SK-N-SH treated with all-trans-retinoic acid at 6 μM for 48 hours (cell line): ENCODE results near the gene INHBB.

Experiments
- ATAC-seq: fragments of 200-7000 bp; cut with Tn5 transposase; 3 replicates; pipeline ENCODE4 v1.9.1; 2020; ENCODE audit warnings: mild to moderate bottlenecking, moderate library complexity
- ARNTL ChIP-seq: fragments of 450-650 bp; formaldehyde crosslinking; IDR thresholded peaks from 2 replicates; pipeline ENCODE4 v1.5.0; 2020; ENCODE audit warnings: low read depth, mild to moderate bottlenecking, moderate library complexity, borderline replicate concordance
- BACH2 ChIP-seq: fragments of 250-450 bp; sonication (Bioruptor Pico); IDR thresholded peaks from 2 replicates; pipeline ENCODE4 v1.9.0; 2021; ENCODE audit warnings: mild to moderate bottlenecking, borderline replicate concordance
- ESRRG ChIP-seq: fragments of 250-450 bp; sonication (Bioruptor Pico); IDR thresholded peaks from 2 replicates; pipeline ENCODE4 v1.6.1; 2021; ENCODE audit warnings: mild to moderate bottlenecking
- GLIS3 ChIP-seq: fragments of 250-450 bp; sonication (Bioruptor Pico); IDR thresholded peaks from 2 replicates; pipeline ENCODE4 v1.5.0; 2020; ENCODE audit warnings: mild to moderate bottlenecking, moderate library complexity
- ISL1 ChIP-seq: fragments of 250-450 bp; sonication (Bioruptor Pico); IDR thresholded peaks from 2 replicates; pipeline ENCODE4 v2.1.2; 2022; ENCODE audit warnings: mild to moderate bottlenecking, moderate library complexity
- OSR1 ChIP-seq: fragments of 250-450 bp; sonication (Bioruptor Pico); IDR thresholded peaks from 2 replicates; pipeline ENCODE4 v1.8.0; 2022; ENCODE audit warnings: moderate library complexity, mild to moderate bottlenecking, inconsistent platforms
- PPARA ChIP-seq: fragments of 250-450 bp; sonication (Bioruptor Pico); IDR thresholded peaks from 2 replicates; pipeline ENCODE4 v1.5.0; 2020; ENCODE audit warnings: mild to moderate bottlenecking, borderline replicate concordance
- RARB ChIP-seq: fragments of 250-450 bp; sonication (Bioruptor Pico); IDR thresholded peaks from 2 replicates; pipeline ENCODE4 v1.8.0; 2021; ENCODE audit warnings: mild to moderate bottlenecking, moderate library complexity
- ZC3H10 ChIP-seq: fragments of 250-450 bp; sonication (Bioruptor Pico); IDR thresholded peaks from 2 replicates; pipeline ENCODE4 v1.5.1; 2021; ENCODE audit warnings: mild to moderate bottlenecking, moderate library complexity
- ZFP3 ChIP-seq: fragments of 250-450 bp; sonication (Bioruptor Pico); IDR thresholded peaks from 2 replicates; pipeline ENCODE4 v1.5.0; 2020; ENCODE audit warnings: mild to moderate bottlenecking, moderate library complexity
- ZFP30 ChIP-seq: fragments of 450-650 bp; formaldehyde crosslinking; IDR thresholded peaks from 2 replicates; pipeline ENCODE4 v1.5.0; 2022; ENCODE audit warnings: mild to moderate bottlenecking, moderate library complexity
- ZNF565 ChIP-seq: fragments of 450-650 bp; formaldehyde crosslinking; conservative IDR thresholded peaks from 2 replicates; pipeline ENCODE4 v1.5.0; 2020; ENCODE audit warnings: low read depth, mild to moderate bottlenecking, moderate library complexity
- ZNF70 ChIP-seq: fragments of 450-650 bp; formaldehyde crosslinking; IDR thresholded peaks from 2 replicates; pipeline ENCODE4 v1.5.0; 2020; ENCODE audit warnings: mild to moderate bottlenecking, moderate library complexity
- ZNF8 ChIP-seq: fragments of 450-650 bp; formaldehyde crosslinking; IDR thresholded peaks from 2 replicates; pipeline ENCODE4 v1.5.0; 2020; ENCODE audit warnings: mild to moderate bottlenecking, moderate library complexity
- TF ChIP-seq, protein P1 (sequence below): fragments of 250-450 bp; sonication (Bioruptor Pico); IDR thresholded peaks from 2 replicates; pipeline ENCODE4 v1.5.1; 2021; ENCODE audit warnings: mild to moderate bottlenecking, moderate library complexity
- TF ChIP-seq, protein P2 (sequence below): fragments of 250-450 bp; sonication (Bioruptor Pico); IDR thresholded peaks from 2 replicates; pipeline ENCODE4 v1.5.0; 2020; ENCODE audit warnings: mild to moderate bottlenecking, moderate library complexity
- TF ChIP-seq, protein P3 (sequence below): fragments of 250-450 bp; sonication (Bioruptor Pico); IDR thresholded peaks from 2 replicates; pipeline ENCODE4 v1.5.1; 2020; ENCODE audit warnings: low read depth, mild to moderate bottlenecking, moderate library complexity
- TF ChIP-seq, protein P4 (sequence below): fragments of 250-450 bp; sonication (Bioruptor Pico); IDR thresholded peaks from 2 replicates; pipeline ENCODE4 v1.8.0; 2020; ENCODE audit warnings: mild to moderate bottlenecking, moderate library complexity, borderline replicate concordance

INHBB gene

DNA sequence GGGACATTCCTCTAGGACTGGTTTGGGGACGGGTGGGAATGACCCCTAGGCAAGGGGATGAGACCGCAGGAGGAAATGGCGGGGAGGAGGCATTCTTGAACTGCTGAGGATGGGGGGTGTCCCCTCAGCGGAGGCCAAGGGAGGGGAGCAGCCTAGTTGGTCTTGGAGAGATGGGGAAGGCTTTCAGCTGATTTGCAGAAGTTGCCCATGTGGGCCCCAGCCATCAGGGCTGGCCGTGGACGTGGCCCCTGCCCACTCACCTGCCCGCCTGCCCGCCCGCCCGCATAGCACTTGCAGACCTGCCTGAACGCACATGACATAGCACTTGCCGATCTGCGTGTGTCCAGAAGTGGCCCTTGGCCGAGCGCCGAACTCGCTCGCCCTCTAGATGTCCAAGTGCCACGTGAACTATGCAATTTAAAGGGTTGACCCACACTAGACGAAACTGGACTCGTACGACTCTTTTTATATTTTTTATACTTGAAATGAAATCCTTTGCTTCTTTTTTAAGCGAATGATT lies 4.9 kb downstream of the INHBB start:
- TF ChIP-seq GLIS3 (CRISPR knock-in tag): no peak
- TF ChIP-seq PPARA (CRISPR knock-in tag): no peak
- TF ChIP-seq ZC3H10 (CRISPR knock-in tag): no peak
- TF ChIP-seq ZNF70 (CRISPR knock-in tag): no peak
- TF ChIP-seq ZFP30: no peak
- TF ChIP-seq, protein P1, sequence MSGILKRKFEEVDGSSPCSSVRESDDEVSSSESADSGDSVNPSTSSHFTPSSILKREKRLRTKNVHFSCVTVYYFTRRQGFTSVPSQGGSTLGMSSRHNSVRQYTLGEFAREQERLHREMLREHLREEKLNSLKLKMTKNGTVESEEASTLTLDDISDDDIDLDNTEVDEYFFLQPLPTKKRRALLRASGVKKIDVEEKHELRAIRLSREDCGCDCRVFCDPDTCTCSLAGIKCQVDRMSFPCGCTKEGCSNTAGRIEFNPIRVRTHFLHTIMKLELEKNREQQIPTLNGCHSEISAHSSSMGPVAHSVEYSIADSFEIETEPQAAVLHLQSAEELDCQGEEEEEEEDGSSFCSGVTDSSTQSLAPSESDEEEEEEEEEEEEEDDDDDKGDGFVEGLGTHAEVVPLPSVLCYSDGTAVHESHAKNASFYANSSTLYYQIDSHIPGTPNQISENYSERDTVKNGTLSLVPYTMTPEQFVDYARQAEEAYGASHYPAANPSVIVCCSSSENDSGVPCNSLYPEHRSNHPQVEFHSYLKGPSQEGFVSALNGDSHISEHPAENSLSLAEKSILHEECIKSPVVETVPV: no peak
- TF ChIP-seq ZNF8 (CRISPR knock-in tag): no peak
- TF ChIP-seq, all 23 proteins: peak for 0
- no peak for ATAC-seq

DNA sequence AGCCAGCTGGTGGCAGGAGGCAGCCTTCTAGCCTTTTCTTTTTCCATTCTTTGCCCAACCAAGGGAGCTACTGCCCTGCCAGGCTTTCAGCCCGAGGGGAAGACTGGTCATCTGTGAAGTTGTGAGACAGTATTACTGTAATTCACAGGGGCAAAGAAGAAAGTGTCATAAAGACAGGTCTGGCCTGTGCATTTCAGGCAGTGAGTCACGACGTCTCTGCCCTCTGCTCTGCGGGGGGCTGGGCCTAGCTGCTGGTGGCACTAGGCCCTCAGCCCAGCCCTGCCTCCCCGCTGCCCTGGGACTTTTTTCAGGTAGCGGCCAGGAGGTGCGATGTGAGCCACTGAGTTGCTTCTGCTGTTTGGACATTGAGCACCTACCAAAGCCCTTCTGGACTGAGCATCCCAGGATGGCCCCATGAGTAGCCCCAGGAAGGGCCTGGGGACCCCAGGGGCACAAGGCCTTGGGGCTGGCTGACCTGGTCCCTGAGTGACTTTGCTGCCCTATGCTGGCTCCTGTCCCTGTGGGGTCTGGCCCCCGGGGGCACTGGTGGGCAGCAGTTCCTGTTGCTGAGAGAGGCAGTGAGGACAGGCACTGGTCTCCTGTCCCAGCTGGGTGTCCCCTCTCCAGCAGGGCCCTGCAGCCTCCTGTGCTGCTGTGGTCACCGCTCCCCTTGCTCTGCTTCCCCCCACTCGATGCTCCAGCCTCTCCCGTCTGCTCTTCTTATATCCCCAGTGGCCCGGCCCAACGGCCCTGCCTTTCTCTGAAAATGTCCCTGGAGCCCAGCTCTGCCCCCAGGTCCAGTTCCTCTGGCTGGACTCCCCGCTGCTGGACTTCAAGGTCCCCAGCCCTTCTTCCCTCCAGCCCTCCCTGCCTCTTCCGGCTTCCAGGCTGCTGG lies 7.0 kb downstream of the INHBB start:
- ATAC-seq: no peak
- TF ChIP-seq ESRRG: no peak
- TF ChIP-seq ZNF70 (CRISPR knock-in tag): no peak
- TF ChIP-seq OSR1 (CRISPR knock-in tag): no peak
- TF ChIP-seq GLIS3 (CRISPR knock-in tag): no peak
- TF ChIP-seq, protein P2, sequence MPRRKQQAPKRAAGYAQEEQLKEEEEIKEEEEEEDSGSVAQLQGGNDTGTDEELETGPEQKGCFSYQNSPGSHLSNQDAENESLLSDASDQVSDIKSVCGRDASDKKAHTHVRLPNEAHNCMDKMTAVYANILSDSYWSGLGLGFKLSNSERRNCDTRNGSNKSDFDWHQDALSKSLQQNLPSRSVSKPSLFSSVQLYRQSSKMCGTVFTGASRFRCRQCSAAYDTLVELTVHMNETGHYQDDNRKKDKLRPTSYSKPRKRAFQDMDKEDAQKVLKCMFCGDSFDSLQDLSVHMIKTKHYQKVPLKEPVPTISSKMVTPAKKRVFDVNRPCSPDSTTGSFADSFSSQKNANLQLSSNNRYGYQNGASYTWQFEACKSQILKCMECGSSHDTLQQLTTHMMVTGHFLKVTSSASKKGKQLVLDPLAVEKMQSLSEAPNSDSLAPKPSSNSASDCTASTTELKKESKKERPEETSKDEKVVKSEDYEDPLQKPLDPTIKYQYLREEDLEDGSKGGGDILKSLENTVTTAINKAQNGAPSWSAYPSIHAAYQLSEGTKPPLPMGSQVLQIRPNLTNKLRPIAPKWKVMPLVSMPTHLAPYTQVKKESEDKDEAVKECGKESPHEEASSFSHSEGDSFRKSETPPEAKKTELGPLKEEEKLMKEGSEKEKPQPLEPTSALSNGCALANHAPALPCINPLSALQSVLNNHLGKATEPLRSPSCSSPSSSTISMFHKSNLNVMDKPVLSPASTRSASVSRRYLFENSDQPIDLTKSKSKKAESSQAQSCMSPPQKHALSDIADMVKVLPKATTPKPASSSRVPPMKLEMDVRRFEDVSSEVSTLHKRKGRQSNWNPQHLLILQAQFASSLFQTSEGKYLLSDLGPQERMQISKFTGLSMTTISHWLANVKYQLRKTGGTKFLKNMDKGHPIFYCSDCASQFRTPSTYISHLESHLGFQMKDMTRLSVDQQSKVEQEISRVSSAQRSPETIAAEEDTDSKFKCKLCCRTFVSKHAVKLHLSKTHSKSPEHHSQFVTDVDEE (CRISPR knock-in tag): no peak
- TF ChIP-seq PPARA (CRISPR knock-in tag): no peak
- TF ChIP-seq ZC3H10 (CRISPR knock-in tag): no peak
- TF ChIP-seq, protein P1: no peak
- TF ChIP-seq, protein P3, sequence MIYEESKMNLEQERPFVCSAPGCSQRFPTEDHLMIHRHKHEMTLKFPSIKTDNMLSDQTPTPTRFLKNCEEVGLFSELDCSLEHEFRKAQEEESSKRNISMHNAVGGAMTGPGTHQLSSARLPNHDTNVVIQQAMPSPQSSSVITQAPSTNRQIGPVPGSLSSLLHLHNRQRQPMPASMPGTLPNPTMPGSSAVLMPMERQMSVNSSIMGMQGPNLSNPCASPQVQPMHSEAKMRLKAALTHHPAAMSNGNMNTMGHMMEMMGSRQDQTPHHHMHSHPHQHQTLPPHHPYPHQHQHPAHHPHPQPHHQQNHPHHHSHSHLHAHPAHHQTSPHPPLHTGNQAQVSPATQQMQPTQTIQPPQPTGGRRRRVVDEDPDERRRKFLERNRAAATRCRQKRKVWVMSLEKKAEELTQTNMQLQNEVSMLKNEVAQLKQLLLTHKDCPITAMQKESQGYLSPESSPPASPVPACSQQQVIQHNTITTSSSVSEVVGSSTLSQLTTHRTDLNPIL (CRISPR knock-in tag): no peak
- TF ChIP-seq ISL1 (CRISPR knock-in tag): no peak

DNA sequence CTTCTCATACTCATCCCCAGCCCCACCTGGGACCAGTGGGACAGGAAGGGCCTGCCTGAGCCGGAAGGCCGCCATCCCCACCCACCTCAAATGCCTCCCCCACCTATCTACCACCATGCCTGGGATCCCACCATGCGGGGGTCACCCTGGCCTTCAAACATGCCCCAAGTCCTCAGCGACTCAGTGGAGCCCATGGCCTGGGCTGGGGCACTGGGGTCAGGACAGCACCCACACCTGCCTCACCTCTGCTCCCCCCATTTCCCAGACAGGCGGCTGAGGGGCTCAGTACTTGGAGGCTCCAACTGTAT lies 7.6 kb downstream of the INHBB start:
- no peak for ATAC-seq
- TF ChIP-seq ESRRG (no peak), ARNTL (CRISPR knock-in tag) (no peak), ZFP3 (CRISPR knock-in tag) (no peak)

DNA sequence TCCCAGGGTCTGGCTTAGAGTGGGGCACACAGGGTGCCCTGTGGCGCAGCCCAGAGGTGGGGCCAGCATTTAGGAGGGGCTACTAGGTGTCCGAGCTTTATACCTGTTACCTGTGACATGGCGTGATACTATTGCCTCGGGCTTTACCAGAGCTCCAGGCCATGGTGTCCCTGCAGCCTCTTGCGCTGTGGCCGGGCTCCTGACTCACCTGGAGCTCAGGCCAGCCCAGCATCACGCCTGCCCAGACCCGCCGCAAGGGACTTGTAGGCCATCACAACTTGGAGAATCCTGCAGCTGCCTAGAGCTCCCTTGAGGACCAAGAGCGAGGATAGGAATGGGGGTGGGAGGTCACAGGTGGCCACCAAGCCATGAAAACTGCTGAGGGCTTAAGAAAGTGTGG lies 8.0 kb downstream of the INHBB start:
- ATAC-seq: no peak
- TF ChIP-seq ISL1 (CRISPR knock-in tag) (no peak), BACH2 (CRISPR knock-in tag) (no peak), ARNTL (CRISPR knock-in tag) (no peak), ZFP3 (CRISPR knock-in tag) (no peak), RARB (CRISPR knock-in tag) (no peak), ZNF565 (CRISPR knock-in tag) (no peak)
- TF ChIP-seq, protein P4, sequence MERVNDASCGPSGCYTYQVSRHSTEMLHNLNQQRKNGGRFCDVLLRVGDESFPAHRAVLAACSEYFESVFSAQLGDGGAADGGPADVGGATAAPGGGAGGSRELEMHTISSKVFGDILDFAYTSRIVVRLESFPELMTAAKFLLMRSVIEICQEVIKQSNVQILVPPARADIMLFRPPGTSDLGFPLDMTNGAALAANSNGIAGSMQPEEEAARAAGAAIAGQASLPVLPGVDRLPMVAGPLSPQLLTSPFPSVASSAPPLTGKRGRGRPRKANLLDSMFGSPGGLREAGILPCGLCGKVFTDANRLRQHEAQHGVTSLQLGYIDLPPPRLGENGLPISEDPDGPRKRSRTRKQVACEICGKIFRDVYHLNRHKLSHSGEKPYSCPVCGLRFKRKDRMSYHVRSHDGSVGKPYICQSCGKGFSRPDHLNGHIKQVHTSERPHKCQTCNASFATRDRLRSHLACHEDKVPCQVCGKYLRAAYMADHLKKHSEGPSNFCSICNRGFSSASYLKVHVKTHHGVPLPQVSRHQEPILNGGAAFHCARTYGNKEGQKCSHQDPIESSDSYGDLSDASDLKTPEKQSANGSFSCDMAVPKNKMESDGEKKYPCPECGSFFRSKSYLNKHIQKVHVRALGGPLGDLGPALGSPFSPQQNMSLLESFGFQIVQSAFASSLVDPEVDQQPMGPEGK (CRISPR knock-in tag): no peak
- TF ChIP-seq, protein P3 (CRISPR knock-in tag): no peak
